Liver (tissue), 9 donors: ENCODE data around the gene ST6GALNAC5. TPM values are rescaled to one million over a fixed set of nuclear protein-coding genes. Genes with fewer than 3 reads are reported as not detected.

Experiments used
- DNase-seq: peaks from one replicate; pipeline ENCODE4 v3.0.0-alpha.2; 2017; ENCODE audit warnings: low spot score
- H3K27ac ChIP-seq, 2 donors: one replicate each; pipeline ENCODE4 v1.7.0; 2013; ENCODE audit warnings: inconsistent platforms in 2 of 2, low read length in 2 of 2, control low read depth in 1 of 2, low read depth in 1 of 2, mild to moderate bottlenecking in 1 of 2
- H3K27me3 ChIP-seq, 4 donors: one replicate each; pipeline versions ENCODE4 v1.6.1 to v1.7.0; 2013; ENCODE audit warnings: low read length in 3 of 4, inconsistent platforms in 1 of 4, mild to moderate bottlenecking in 1 of 4, moderate library complexity in 1 of 4; ENCODE audit not compliant: control insufficient read depth in 4 of 4, insufficient read depth in 4 of 4
- H3K36me3 ChIP-seq, 4 donors: one replicate each; pipeline versions ENCODE4 v1.6.1 to v1.7.0; 2013; ENCODE audit warnings: low read length in 3 of 4, mild to moderate bottlenecking in 3 of 4, low read depth in 1 of 4, moderate library complexity in 1 of 4; ENCODE audit not compliant: control insufficient read depth in 4 of 4, insufficient read depth in 3 of 4
- H3K4me1 ChIP-seq, 4 donors: one replicate each; pipeline versions ENCODE4 v1.6.1 to v1.7.0; 2013; ENCODE audit warnings: low read length in 3 of 4, mild to moderate bottlenecking in 3 of 4, moderate library complexity in 1 of 4; ENCODE audit not compliant: control insufficient read depth in 4 of 4, insufficient read depth in 4 of 4
- H3K4me3 ChIP-seq, 3 donors: one replicate each; pipeline versions ENCODE4 v1.6.1 to v1.7.0; 2013; ENCODE audit warnings: low read length in 3 of 3, control low read depth in 1 of 3, low read depth in 1 of 3, mild to moderate bottlenecking in 1 of 3
- H3K9ac ChIP-seq, 2 donors: one replicate each; pipeline ENCODE4 v1.7.0; 2013; ENCODE audit warnings: low read length in 2 of 2, mild to moderate bottlenecking in 2 of 2, moderate library complexity in 2 of 2, control low read depth in 1 of 2, low read depth in 1 of 2
- H3K9me3 ChIP-seq, 4 donors: one replicate each; pipeline versions ENCODE4 v1.6.1 to v1.7.0; 2013; ENCODE audit warnings: low read length in 3 of 4; ENCODE audit not compliant: control insufficient read depth in 4 of 4
- EGR1 ChIP-seq, 2 donors: IDR thresholded peaks; 2 replicates each; pipeline ENCODE4 v1.6.1; 2016 to 2018; ENCODE audit warnings: antibody characterized with exemption in 2 of 2, low read depth in 2 of 2
- FOXA1 ChIP-seq: IDR thresholded peaks from 2 replicates; pipeline ENCODE4 v1.6.1; 2016; ENCODE audit warnings: antibody characterized with exemption
- FOXA2 ChIP-seq: IDR thresholded peaks from 2 replicates; pipeline ENCODE4 v1.6.1; 2016; ENCODE audit warnings: antibody characterized with exemption
- GABPA ChIP-seq, 2 donors: IDR thresholded peaks in 1 of 2; conservative IDR thresholded peaks in 1 of 2; 2 replicates each; pipeline ENCODE4 v1.6.1; 2016; ENCODE audit warnings: antibody characterized with exemption in 2 of 2, mild to moderate bottlenecking in 1 of 2, moderate library complexity in 1 of 2
- HNF4G ChIP-seq: IDR thresholded peaks from 2 replicates; pipeline ENCODE4 v1.6.1; 2016; ENCODE audit warnings: antibody characterized with exemption
- JUND ChIP-seq, 2 donors: IDR thresholded peaks; 2 replicates each; pipeline ENCODE4 v1.6.1; 2016; ENCODE audit warnings: antibody characterized with exemption in 2 of 2
- NR2F2 ChIP-seq: IDR thresholded peaks from 2 replicates; pipeline ENCODE4 v1.6.1; 2016; ENCODE audit warnings: antibody characterized with exemption
- RAD21 ChIP-seq, 2 donors: IDR thresholded peaks; 2 replicates each; pipeline ENCODE4 v1.6.1; 2016; ENCODE audit warnings: antibody characterized with exemption in 2 of 2, mild to moderate bottlenecking in 2 of 2
- RXRA ChIP-seq, 2 donors: IDR thresholded peaks; 2 replicates each; pipeline ENCODE4 v1.6.1; 2017 to 2018; ENCODE audit warnings: antibody characterized with exemption in 2 of 2, mild to moderate bottlenecking in 1 of 2
- SP1 ChIP-seq: IDR thresholded peaks from 2 replicates; pipeline ENCODE4 v1.6.1; 2018; ENCODE audit warnings: antibody characterized with exemption, mild to moderate bottlenecking
- TAF1 ChIP-seq: conservative IDR thresholded peaks from 2 replicates; pipeline ENCODE4 v1.6.1; 2016; ENCODE audit warnings: antibody characterized with exemption, mild to moderate bottlenecking
- YY1 ChIP-seq: IDR thresholded peaks from 2 replicates; pipeline ENCODE4 v1.6.1; 2016; ENCODE audit warnings: antibody characterized with exemption, mild to moderate bottlenecking
- WGBS: extraction: QIAGEN DNeasy Blood & Tissue Kit; methylation state at CpG from one replicate; pipeline ENCODE4 v1.1.7; 2013; 5-methylcytosine and 5-hydroxymethylcytosine counted together
- polyA plus RNA-seq, 2 donors: library from polyadenylated mRNA; stranded (reverse) in 1 of 2; unstranded in 1 of 2; fragments of 200-250 nt in 1 of 2; fragments of >200 nt in 1 of 2; fragmentation: Nextera tagmentation in 1 of 2; extraction: Ambion mirVana in 1 of 2; gene quantifications; one replicate each; pipeline versions ENCODE4 v1.2.1 to v1.2.3, GENCODE V29; 2013 to 2015
- total RNA-seq, 2 donors: library from RNA; depleted of rRNA; stranded (reverse); fragments of >200 nt; gene quantifications; one replicate each; pipeline ENCODE4 v1.2.3, GENCODE V29; 2014
- TF ChIP-seq, protein P1 (sequence below): IDR thresholded peaks from 2 replicates; pipeline ENCODE4 v1.6.1; 2016; ENCODE audit warnings: antibody characterized with exemption
- TF ChIP-seq, protein P2 (sequence below): IDR thresholded peaks from 2 replicates; pipeline ENCODE4 v1.6.1; 2016; ENCODE audit warnings: antibody characterized with exemption
- TF ChIP-seq, protein P3 (sequence below): IDR thresholded peaks from 2 replicates; pipeline ENCODE4 v1.6.1; 2016; ENCODE audit warnings: antibody characterized with exemption
- TF ChIP-seq, protein P4 (sequence below): fragments of 150-350 bp; IDR thresholded peaks from 2 replicates; pipeline ENCODE4 v1.5.1; 2017; ENCODE audit warnings: improper control_type of control experiment, low read depth, low read length; ENCODE audit not compliant: missing input control
- TF ChIP-seq, protein P5 (sequence below): IDR thresholded peaks from 2 replicates; pipeline ENCODE4 v1.6.1; 2016; ENCODE audit warnings: antibody characterized with exemption, mild to moderate bottlenecking
- donor health status: healthy.
- donor health status: healthy.
- donor health status: healthy.
- donor health status: healthy.
- donor health status: healthy.

ST6GALNAC5 gene
- total and polyA plus RNA-seq, 4 donors, result 0.09 to 0.17 TPM; not detected in 2

DNA sequence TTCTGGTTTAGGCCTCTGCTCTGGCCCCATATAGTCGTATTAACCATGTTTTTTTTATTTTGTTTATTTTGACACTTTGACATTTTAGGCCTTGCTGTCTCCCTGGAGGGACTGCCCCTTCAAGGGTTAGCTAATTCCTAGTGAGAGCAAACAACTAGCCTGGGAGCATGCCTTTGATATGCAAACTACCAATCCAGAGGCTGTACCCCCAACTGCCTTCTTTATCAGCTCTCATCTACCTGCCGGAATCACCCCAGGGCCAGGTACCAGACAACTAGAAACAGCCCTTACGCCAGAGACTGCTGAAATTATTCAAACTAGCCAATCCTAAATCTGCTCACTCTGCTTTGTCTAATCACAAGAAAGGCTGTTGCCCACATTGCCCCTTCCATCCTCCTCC lies 13.0 kb upstream of the ST6GALNAC5 start (continued):
- TF ChIP-seq, protein P1, sequence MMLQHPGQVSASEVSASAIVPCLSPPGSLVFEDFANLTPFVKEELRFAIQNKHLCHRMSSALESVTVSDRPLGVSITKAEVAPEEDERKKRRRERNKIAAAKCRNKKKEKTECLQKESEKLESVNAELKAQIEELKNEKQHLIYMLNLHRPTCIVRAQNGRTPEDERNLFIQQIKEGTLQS, result no peak
- TF ChIP-seq SP1, result no peak

DNA sequence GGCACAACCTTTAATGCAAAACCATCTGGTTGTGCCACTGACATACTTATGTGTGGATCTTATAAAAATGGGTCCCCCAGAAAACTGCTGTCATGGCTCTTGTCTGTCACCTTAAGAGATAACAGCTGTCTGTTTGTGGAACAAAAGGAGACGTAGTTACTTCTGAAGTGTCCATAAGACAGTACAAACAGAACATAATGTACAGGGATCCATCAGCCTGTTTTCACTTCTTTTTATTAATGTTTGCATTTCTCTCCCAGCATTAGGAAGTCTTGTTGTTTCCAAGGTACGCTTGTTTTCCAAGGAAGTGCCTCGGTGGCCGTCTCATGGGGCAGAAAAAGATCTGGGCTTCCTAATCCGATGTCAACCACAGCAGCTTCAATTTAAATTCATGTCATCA lies 11.2 kb upstream of the ST6GALNAC5 start:
- WGBS, result 63% methylated on average over 5 of the region's 5 CpGs
- no peak for DNase-seq
- H3K9ac ChIP-seq, result no peak overlapping the region
- no peak for TF ChIP-seq JUND (IDR thresholded peaks at IDR 0.05)
- no peak for TF ChIP-seq EGR1 (IDR thresholded peaks at IDR 0.05; ENCODE audit: low read depth in 2 of 2)
- TF ChIP-seq, protein P1, result no peak
- no peak for TF ChIP-seq SP1
- no peak for TF ChIP-seq TAF1
- TF ChIP-seq RAD21 (IDR thresholded peaks at IDR 0.05), result no peak
- TF ChIP-seq YY1, result no peak
- TF ChIP-seq FOXA1, result no peak
- TF ChIP-seq, protein P2, sequence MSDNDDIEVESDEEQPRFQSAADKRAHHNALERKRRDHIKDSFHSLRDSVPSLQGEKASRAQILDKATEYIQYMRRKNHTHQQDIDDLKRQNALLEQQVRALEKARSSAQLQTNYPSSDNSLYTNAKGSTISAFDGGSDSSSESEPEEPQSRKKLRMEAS, result no peak
- no peak for TF ChIP-seq RXRA (IDR thresholded peaks at IDR 0.05)
- TF ChIP-seq NR2F2, result no peak
- TF ChIP-seq, protein P3, sequence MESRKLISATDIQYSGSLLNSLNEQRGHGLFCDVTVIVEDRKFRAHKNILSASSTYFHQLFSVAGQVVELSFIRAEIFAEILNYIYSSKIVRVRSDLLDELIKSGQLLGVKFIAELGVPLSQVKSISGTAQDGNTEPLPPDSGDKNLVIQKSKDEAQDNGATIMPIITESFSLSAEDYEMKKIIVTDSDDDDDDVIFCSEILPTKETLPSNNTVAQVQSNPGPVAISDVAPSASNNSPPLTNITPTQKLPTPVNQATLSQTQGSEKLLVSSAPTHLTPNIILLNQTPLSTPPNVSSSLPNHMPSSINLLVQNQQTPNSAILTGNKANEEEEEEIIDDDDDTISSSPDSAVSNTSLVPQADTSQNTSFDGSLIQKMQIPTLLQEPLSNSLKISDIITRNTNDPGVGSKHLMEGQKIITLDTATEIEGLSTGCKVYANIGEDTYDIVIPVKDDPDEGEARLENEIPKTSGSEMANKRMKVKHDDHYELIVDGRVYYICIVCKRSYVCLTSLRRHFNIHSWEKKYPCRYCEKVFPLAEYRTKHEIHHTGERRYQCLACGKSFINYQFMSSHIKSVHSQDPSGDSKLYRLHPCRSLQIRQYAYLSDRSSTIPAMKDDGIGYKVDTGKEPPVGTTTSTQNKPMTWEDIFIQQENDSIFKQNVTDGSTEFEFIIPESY, result no peak
- TF ChIP-seq HNF4G, result no peak
- TF ChIP-seq, protein P4, sequence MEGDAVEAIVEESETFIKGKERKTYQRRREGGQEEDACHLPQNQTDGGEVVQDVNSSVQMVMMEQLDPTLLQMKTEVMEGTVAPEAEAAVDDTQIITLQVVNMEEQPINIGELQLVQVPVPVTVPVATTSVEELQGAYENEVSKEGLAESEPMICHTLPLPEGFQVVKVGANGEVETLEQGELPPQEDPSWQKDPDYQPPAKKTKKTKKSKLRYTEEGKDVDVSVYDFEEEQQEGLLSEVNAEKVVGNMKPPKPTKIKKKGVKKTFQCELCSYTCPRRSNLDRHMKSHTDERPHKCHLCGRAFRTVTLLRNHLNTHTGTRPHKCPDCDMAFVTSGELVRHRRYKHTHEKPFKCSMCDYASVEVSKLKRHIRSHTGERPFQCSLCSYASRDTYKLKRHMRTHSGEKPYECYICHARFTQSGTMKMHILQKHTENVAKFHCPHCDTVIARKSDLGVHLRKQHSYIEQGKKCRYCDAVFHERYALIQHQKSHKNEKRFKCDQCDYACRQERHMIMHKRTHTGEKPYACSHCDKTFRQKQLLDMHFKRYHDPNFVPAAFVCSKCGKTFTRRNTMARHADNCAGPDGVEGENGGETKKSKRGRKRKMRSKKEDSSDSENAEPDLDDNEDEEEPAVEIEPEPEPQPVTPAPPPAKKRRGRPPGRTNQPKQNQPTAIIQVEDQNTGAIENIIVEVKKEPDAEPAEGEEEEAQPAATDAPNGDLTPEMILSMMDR, result no peak
- TF ChIP-seq, protein P5, sequence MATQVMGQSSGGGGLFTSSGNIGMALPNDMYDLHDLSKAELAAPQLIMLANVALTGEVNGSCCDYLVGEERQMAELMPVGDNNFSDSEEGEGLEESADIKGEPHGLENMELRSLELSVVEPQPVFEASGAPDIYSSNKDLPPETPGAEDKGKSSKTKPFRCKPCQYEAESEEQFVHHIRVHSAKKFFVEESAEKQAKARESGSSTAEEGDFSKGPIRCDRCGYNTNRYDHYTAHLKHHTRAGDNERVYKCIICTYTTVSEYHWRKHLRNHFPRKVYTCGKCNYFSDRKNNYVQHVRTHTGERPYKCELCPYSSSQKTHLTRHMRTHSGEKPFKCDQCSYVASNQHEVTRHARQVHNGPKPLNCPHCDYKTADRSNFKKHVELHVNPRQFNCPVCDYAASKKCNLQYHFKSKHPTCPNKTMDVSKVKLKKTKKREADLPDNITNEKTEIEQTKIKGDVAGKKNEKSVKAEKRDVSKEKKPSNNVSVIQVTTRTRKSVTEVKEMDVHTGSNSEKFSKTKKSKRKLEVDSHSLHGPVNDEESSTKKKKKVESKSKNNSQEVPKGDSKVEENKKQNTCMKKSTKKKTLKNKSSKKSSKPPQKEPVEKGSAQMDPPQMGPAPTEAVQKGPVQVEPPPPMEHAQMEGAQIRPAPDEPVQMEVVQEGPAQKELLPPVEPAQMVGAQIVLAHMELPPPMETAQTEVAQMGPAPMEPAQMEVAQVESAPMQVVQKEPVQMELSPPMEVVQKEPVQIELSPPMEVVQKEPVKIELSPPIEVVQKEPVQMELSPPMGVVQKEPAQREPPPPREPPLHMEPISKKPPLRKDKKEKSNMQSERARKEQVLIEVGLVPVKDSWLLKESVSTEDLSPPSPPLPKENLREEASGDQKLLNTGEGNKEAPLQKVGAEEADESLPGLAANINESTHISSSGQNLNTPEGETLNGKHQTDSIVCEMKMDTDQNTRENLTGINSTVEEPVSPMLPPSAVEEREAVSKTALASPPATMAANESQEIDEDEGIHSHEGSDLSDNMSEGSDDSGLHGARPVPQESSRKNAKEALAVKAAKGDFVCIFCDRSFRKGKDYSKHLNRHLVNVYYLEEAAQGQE, result no peak
- TF ChIP-seq GABPA (IDR thresholded peaks at IDR 0.05 in 1 of 2, conservative IDR thresholded peaks at IDR 0.05 in 1 of 2), result no peak
- TF ChIP-seq FOXA2, result no peak
- no peaks in the 10 kb centered on the region for H3K9me3 ChIP-seq
- no peaks in the 10 kb centered on the region for H3K36me3 ChIP-seq
- H3K27me3 ChIP-seq, result peaks cover 0 to 2% (median 0%) of the 10 kb centered on the region in 4 donors
- H3K27ac ChIP-seq, result no peak overlapping the region
- no peaks in the 10 kb centered on the region for H3K4me1 ChIP-seq
- no peak overlapping the region for H3K4me3 ChIP-seq
